ENCODE data around the gene MTRF1.

The MTRF1 gene

DNA sequence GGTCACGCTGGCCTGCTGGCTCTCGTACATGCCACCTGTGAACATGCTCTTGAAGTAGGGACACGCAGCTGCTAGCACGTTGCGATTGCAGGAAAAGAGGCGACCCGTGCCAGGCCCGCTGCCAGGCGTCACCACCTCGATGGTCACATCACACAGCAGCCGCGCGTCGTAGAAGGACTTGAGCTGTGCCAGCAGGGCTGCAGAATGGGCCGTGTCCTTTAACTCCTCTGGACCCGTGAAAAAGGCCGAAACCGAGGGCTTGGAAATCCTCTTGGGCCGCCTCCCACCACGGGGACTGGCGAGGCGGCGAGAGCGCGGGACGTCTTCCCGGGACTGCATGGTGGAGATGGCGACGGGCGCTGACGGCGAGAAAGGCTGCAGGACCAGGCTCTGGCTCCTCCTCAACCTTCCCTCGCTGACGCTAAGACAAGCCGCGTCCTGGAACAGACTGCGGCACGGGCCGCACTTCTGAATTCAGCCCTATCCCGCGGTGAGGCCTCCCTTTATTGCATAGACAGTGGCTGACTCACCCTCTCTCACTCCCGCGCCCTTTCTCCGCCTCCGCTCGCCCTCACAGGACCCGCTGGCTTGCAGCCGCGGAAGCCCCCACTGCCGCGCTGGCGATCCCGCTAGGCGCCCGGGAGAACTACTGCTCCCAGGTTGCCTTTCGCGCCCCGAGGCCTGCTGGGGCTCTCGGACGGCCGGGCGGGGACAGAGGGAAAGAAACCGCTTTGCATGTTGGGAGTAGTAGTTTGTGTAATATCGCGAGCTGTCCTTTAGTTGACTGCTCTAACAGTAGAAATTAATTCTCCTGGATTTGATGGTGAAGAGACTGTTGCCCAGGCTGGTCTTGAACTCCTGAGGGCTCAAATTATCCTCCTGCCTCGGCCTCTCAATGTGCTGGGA is 69.2 kb downstream of the MTRF1 start, which contains the start of gene KBTBD7 (continued):
- TF ChIP-seq, protein P1, sequence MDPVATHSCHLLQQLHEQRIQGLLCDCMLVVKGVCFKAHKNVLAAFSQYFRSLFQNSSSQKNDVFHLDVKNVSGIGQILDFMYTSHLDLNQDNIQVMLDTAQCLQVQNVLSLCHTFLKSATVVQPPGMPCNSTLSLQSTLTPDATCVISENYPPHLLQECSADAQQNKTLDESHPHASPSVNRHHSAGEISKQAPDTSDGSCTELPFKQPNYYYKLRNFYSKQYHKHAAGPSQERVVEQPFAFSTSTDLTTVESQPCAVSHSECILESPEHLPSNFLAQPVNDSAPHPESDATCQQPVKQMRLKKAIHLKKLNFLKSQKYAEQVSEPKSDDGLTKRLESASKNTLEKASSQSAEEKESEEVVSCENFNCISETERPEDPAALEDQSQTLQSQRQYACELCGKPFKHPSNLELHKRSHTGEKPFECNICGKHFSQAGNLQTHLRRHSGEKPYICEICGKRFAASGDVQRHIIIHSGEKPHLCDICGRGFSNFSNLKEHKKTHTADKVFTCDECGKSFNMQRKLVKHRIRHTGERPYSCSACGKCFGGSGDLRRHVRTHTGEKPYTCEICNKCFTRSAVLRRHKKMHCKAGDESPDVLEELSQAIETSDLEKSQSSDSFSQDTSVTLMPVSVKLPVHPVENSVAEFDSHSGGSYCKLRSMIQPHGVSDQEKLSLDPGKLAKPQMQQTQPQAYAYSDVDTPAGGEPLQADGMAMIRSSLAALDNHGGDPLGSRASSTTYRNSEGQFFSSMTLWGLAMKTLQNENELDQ (tag by site-specific recombination; IDR thresholded peaks at IDR 0.05; ENCODE audit: low read depth): no peak
- TF ChIP-seq ZSCAN23 (tag by site-specific recombination; IDR thresholded peaks at IDR 0.05) (no peak), MYNN (tag by site-specific recombination; IDR thresholded peaks at IDR 0.05; ENCODE audit: borderline replicate concordance) (no peak; the same call in 1 of the 2 replicates), ZNF366 (tag by site-specific recombination; conservative IDR thresholded peaks at IDR 0.05) (peak; percentile 92), ZNF169 (tag by site-specific recombination; IDR thresholded peaks at IDR 0.05) (no peak), ZBTB17 (tag by site-specific recombination; IDR thresholded peaks at IDR 0.05) (peak; percentile 94), ZNF610 (tag by site-specific recombination; IDR thresholded peaks at IDR 0.05; ENCODE audit: borderline replicate concordance) (0 out of 2 replicates have a peak, but pooled peaks have one; percentile 57), YY1 (tag by site-specific recombination; IDR thresholded peaks at IDR 0.05) (peak; percentile 85), WT1 (tag by site-specific recombination; IDR thresholded peaks at IDR 0.05) (peak; percentile 86), EGR2 (tag by site-specific recombination; IDR thresholded peaks at IDR 0.05; ENCODE audit: low read depth) (peak; percentile 95), ZFP37 (tag by site-specific recombination; IDR thresholded peaks at IDR 0.05) (0 out of 2 replicates have a peak, but pooled peaks have one; percentile 60), ZFHX2 (tag by site-specific recombination; conservative IDR thresholded peaks at IDR 0.05) (peak; percentile 97), ZNF521 (tag by site-specific recombination; IDR thresholded peaks at IDR 0.05) (no peak), MZF1 (tag by site-specific recombination; IDR thresholded peaks at IDR 0.05; ENCODE audit: borderline replicate concordance) (no peak), ZNF394 (tag by site-specific recombination; IDR thresholded peaks at IDR 0.05; ENCODE audit: borderline replicate concordance) (peak; percentile 73; the same call in 1 of the 2 replicates), ZNF292 (tag by site-specific recombination; IDR thresholded peaks at IDR 0.05; ENCODE audit: borderline replicate concordance, low read depth) (no peak), ZNF354C (tag by site-specific recombination; IDR thresholded peaks at IDR 0.05; ENCODE audit: borderline replicate concordance, low read depth) (no peak)
- TF ChIP-seq, protein P2, sequence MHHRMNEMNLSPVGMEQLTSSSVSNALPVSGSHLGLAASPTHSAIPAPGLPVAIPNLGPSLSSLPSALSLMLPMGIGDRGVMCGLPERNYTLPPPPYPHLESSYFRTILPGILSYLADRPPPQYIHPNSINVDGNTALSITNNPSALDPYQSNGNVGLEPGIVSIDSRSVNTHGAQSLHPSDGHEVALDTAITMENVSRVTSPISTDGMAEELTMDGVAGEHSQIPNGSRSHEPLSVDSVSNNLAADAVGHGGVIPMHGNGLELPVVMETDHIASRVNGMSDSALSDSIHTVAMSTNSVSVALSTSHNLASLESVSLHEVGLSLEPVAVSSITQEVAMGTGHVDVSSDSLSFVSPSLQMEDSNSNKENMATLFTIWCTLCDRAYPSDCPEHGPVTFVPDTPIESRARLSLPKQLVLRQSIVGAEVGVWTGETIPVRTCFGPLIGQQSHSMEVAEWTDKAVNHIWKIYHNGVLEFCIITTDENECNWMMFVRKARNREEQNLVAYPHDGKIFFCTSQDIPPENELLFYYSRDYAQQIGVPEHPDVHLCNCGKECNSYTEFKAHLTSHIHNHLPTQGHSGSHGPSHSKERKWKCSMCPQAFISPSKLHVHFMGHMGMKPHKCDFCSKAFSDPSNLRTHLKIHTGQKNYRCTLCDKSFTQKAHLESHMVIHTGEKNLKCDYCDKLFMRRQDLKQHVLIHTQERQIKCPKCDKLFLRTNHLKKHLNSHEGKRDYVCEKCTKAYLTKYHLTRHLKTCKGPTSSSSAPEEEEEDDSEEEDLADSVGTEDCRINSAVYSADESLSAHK (tag by site-specific recombination; IDR thresholded peaks at IDR 0.05): no peak; the same call in 1 of the 2 replicates
- TF ChIP-seq, protein P3, sequence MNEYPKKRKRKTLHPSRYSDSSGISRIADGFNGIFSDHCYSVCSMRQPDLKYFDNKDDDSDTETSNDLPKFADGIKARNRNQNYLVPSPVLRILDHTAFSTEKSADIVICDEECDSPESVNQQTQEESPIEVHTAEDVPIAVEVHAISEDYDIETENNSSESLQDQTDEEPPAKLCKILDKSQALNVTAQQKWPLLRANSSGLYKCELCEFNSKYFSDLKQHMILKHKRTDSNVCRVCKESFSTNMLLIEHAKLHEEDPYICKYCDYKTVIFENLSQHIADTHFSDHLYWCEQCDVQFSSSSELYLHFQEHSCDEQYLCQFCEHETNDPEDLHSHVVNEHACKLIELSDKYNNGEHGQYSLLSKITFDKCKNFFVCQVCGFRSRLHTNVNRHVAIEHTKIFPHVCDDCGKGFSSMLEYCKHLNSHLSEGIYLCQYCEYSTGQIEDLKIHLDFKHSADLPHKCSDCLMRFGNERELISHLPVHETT (tag by site-specific recombination; IDR thresholded peaks at IDR 0.05): peak; percentile 78; the same call in 1 of the 2 replicates
- TF ChIP-seq, protein P4, sequence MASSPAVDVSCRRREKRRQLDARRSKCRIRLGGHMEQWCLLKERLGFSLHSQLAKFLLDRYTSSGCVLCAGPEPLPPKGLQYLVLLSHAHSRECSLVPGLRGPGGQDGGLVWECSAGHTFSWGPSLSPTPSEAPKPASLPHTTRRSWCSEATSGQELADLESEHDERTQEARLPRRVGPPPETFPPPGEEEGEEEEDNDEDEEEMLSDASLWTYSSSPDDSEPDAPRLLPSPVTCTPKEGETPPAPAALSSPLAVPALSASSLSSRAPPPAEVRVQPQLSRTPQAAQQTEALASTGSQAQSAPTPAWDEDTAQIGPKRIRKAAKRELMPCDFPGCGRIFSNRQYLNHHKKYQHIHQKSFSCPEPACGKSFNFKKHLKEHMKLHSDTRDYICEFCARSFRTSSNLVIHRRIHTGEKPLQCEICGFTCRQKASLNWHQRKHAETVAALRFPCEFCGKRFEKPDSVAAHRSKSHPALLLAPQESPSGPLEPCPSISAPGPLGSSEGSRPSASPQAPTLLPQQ (tag by site-specific recombination; IDR thresholded peaks at IDR 0.05): no peak
- TF ChIP-seq, protein P5, sequence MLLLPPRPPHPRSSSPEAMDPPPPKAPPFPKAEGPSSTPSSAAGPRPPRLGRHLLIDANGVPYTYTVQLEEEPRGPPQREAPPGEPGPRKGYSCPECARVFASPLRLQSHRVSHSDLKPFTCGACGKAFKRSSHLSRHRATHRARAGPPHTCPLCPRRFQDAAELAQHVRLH (tag by site-specific recombination; IDR thresholded peaks at IDR 0.05): no peak
- TF ChIP-seq, protein P6, sequence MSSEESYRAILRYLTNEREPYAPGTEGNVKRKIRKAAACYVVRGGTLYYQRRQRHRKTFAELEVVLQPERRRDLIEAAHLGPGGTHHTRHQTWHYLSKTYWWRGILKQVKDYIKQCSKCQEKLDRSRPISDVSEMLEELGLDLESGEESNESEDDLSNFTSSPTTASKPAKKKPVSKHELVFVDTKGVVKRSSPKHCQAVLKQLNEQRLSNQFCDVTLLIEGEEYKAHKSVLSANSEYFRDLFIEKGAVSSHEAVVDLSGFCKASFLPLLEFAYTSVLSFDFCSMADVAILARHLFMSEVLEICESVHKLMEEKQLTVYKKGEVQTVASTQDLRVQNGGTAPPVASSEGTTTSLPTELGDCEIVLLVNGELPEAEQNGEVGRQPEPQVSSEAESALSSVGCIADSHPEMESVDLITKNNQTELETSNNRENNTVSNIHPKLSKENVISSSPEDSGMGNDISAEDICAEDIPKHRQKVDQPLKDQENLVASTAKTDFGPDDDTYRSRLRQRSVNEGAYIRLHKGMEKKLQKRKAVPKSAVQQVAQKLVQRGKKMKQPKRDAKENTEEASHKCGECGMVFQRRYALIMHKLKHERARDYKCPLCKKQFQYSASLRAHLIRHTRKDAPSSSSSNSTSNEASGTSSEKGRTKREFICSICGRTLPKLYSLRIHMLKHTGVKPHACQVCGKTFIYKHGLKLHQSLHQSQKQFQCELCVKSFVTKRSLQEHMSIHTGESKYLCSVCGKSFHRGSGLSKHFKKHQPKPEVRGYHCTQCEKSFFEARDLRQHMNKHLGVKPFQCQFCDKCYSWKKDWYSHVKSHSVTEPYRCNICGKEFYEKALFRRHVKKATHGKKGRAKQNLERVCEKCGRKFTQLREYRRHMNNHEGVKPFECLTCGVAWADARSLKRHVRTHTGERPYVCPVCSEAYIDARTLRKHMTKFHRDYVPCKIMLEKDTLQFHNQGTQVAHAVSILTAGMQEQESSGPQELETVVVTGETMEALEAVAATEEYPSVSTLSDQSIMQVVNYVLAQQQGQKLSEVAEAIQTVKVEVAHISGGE (tag by site-specific recombination; conservative IDR thresholded peaks at IDR 0.05; ENCODE audit: low read depth): no peak
- TF ChIP-seq, protein P7, sequence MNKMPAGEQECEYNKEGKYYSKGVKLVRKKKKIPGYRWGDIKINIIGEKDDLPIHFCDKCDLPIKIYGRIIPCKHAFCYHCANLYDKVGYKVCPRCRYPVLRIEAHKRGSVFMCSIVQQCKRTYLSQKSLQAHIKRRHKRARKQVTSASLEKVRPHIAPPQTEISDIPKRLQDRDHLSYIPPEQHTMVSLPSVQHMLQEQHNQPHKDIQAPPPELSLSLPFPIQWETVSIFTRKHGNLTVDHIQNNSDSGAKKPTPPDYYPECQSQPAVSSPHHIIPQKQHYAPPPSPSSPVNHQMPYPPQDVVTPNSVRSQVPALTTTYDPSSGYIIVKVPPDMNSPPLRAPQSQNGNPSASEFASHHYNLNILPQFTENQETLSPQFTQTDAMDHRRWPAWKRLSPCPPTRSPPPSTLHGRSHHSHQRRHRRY (tag by site-specific recombination; IDR thresholded peaks at IDR 0.05): no peak

All from HEK293 (cell line).